GM12878 (cell line): ENCODE measurements around the gene CCDC149. TPM values are rescaled to one million over a fixed set of nuclear protein-coding genes. Genes with fewer than 3 reads are reported as not detected.

Source experiments
- ATAC-seq: fragments of 200-7000 bp; cut with Tn5 transposase; 3 replicates; pipeline ENCODE4 v1.9.1; 2020; ENCODE audit warnings: mild to moderate bottlenecking, moderate library complexity
- BruUV-seq: library from RNA; stranded (reverse); fragments of 400-500 nt; replicated peaks from 2 replicates; lab custom pipeline; 2021; lab: Mats Ljungman, UMichigan
- CTCF ChIA-PET: fragments of 300-600 bp; sonication (Branson Sonifier 250); formaldehyde crosslinking; extraction: SDS; loops from one replicate; lab custom pipeline; 2021; ENCODE audit warnings: inconsistent platforms; lab: Yijun Ruan, JAX
- POLR2A ChIA-PET: fragments of 350-600 bp; formaldehyde crosslinking; extraction: SDS; loops from one replicate; lab custom pipeline; 2021; ENCODE audit warnings: inconsistent platforms; lab: Charles Lee
- RAD21 ChIA-PET: fragments of 300-600 bp; sonication (Branson Sonifier 250); formaldehyde crosslinking; loops from one replicate; lab custom pipeline; 2023; ENCODE audit warnings: antibody characterized with exemption; ENCODE audit not compliant: unreplicated experiment; lab: Charles Lee
- SMC1A ChIA-PET: fragments of 300-600 bp; sonication (Branson Sonifier 250); formaldehyde crosslinking; loops from one replicate; lab custom pipeline; 2023; ENCODE audit not compliant: unreplicated experiment, uncharacterized antibody; lab: Charles Lee
- DNase-seq: peaks from one replicate; pipeline ENCODE4 v3.0.0-alpha.2; 2011; ENCODE audit warnings: low read depth, low spot score
- FAIRE-seq: peaks from 3 replicates; lab custom pipeline; 2011; peaks lifted over from hg19 to GRCh38; lab: Jason Lieb, UNC
- H2AFZ ChIP-seq: 2 replicates; pipeline ENCODE4 v1.6.0; 2011; ENCODE audit warnings: low read depth, low read length, control low read depth; ENCODE audit not compliant: control insufficient read depth
- H3K27ac ChIP-seq: 2 replicates; pipeline ENCODE4 v1.5.1; 2011; ENCODE audit warnings: control low read depth; ENCODE audit not compliant: control insufficient read depth, insufficient read depth
- H3K27me3 ChIP-seq, 2 experiments: replicated peaks in 1 of 2; 2 replicates each; pipeline versions ENCODE4 v1.6.0 to v1.6.1; 2011; ENCODE audit warnings: low read length in 1 of 2; ENCODE audit not compliant: control insufficient read depth in 2 of 2, insufficient read depth in 2 of 2
- H3K36me3 ChIP-seq, 2 experiments: 2 replicates each; pipeline ENCODE4 v1.5.1; 2011; ENCODE audit warnings: low read length in 1 of 2; ENCODE audit not compliant: control insufficient read depth in 2 of 2, insufficient read depth in 2 of 2
- H3K4me1 ChIP-seq: 2 replicates; pipeline ENCODE4 v1.6.1; 2011; ENCODE audit warnings: mild to moderate bottlenecking, low read length, moderate library complexity, mixed read lengths; ENCODE audit not compliant: control insufficient read depth, insufficient read depth
- H3K4me2 ChIP-seq: 2 replicates; pipeline ENCODE4 v1.6.0; 2011; ENCODE audit warnings: control low read depth; ENCODE audit not compliant: control insufficient read depth, insufficient read depth
- H3K4me3 ChIP-seq: fragments of 200-600 bp; sonication (generic); 2 replicates; pipeline ENCODE4 v1.5.1; 2016
- H3K79me2 ChIP-seq: 2 replicates; pipeline ENCODE4 v1.6.0; 2011; ENCODE audit warnings: low read length; ENCODE audit not compliant: control insufficient read depth, insufficient read depth
- H3K9ac ChIP-seq: 2 replicates; pipeline ENCODE4 v1.8.0; 2011; ENCODE audit warnings: low read length, control low read depth, mixed read lengths; ENCODE audit not compliant: control insufficient read depth, insufficient read depth
- H3K9me3 ChIP-seq: replicated peaks from 3 replicates; pipeline ENCODE4 v1.5.1; 2011; ENCODE audit warnings: mild to moderate bottlenecking, low read length; ENCODE audit not compliant: control insufficient read depth, insufficient read depth
- H4K20me1 ChIP-seq: 2 replicates; pipeline ENCODE4 v1.6.0; 2011; ENCODE audit not compliant: control insufficient read depth, insufficient read depth
- BRCA1 ChIP-seq: IDR thresholded peaks from 2 replicates; pipeline ENCODE4 v1.6.1; 2011; ENCODE audit warnings: low read depth, low read length, improper control_type of control experiment
- E2F4 ChIP-seq: IDR thresholded peaks from 2 replicates; pipeline ENCODE4 v1.6.1; 2012; ENCODE audit warnings: low read depth, low read length, improper control_type of control experiment
- EP300 ChIP-seq, 2 experiments: fragments of 150-350 bp in 1 of 2; IDR thresholded peaks; 2 replicates each; pipeline ENCODE4 v1.6.1; 2011 to 2012; ENCODE audit warnings: low read depth in 2 of 2, low read length in 2 of 2, borderline replicate concordance in 1 of 2, improper control_type of control experiment in 1 of 2, inconsistent platforms in 1 of 2; ENCODE audit not compliant: control insufficient read depth in 1 of 2
- HCFC1 ChIP-seq: fragments of 150-350 bp; IDR thresholded peaks from 2 replicates; pipeline ENCODE4 v1.6.1; 2014; ENCODE audit warnings: low read length
- HDAC2 ChIP-seq: fragments of 200-600 bp; sonication (generic); IDR thresholded peaks from 2 replicates; pipeline ENCODE4 v1.6.1; 2017
- HDGF ChIP-seq: fragments of 450-650 bp; IDR thresholded peaks from 2 replicates; pipeline ENCODE4 v1.6.1; 2016; ENCODE audit warnings: antibody characterized with exemption
- KDM1A ChIP-seq: fragments of 200-600 bp; sonication (generic); IDR thresholded peaks from 2 replicates; pipeline ENCODE4 v1.6.1; 2016; ENCODE audit warnings: borderline replicate concordance
- KLF5 ChIP-seq: fragments of 450-650 bp; IDR thresholded peaks from 2 replicates; pipeline ENCODE4 v1.6.1; 2014; ENCODE audit warnings: mild to moderate bottlenecking; ENCODE audit not compliant: partially characterized antibody
- NFYB ChIP-seq: IDR thresholded peaks from 2 replicates; pipeline ENCODE4 v1.6.1; 2011; ENCODE audit warnings: low read depth, mild to moderate bottlenecking, low read length, improper control_type of control experiment, moderate library complexity; ENCODE audit not compliant: insufficient read depth
- PAX5 ChIP-seq: IDR thresholded peaks from 2 replicates; pipeline ENCODE4 v1.6.1; 2011; ENCODE audit warnings: low read depth, low read length, borderline replicate concordance
- PRDM15 ChIP-seq: fragments of 450-650 bp; formaldehyde crosslinking; IDR thresholded peaks from 2 replicates; pipeline ENCODE4 v1.4.0; 2020; ENCODE audit warnings: mild to moderate bottlenecking, moderate library complexity
- SMARCA5 ChIP-seq: fragments of 450-650 bp; IDR thresholded peaks from 2 replicates; pipeline ENCODE4 v1.6.1; 2017; ENCODE audit warnings: mild to moderate bottlenecking
- SUZ12 ChIP-seq: fragments of 200-600 bp; sonication (generic); IDR thresholded peaks from one replicate; pipeline ENCODE4 v1.6.1; 2018; ENCODE audit warnings: antibody characterized with exemption, mild to moderate bottlenecking; ENCODE audit not compliant: unreplicated experiment
- ZNF207 ChIP-seq: fragments of 450-650 bp; IDR thresholded peaks from 2 replicates; pipeline ENCODE4 v1.6.1; 2014; ENCODE audit warnings: antibody characterized with exemption, mild to moderate bottlenecking, borderline replicate concordance
- ZNF217 ChIP-seq: fragments of 450-650 bp; IDR thresholded peaks from 2 replicates; pipeline ENCODE4 v1.6.1; 2017; ENCODE audit warnings: antibody characterized with exemption, mild to moderate bottlenecking
- ZNF274 ChIP-seq: IDR thresholded peaks from one replicate; pipeline ENCODE4 v1.8.0; 2011; ENCODE audit not compliant: insufficient read length, insufficient read depth
- ZZZ3 ChIP-seq: IDR thresholded peaks from 2 replicates; pipeline ENCODE4 v1.6.1; 2011; ENCODE audit warnings: low read depth; ENCODE audit not compliant: control insufficient read depth, insufficient read length
- WGBS: methylation state at CpG from one replicate; pipeline ENCODE4 v1.1.6; 2016; ENCODE audit warnings: low lambda C conversion rate; ENCODE audit not compliant: insufficient replicate concordance, insufficient coverage; ENCODE audit errors: missing lambda C conversion rate; 5-methylcytosine and 5-hydroxymethylcytosine counted together
- in situ Hi-C: fragments of 300-500 bp; cut with MboI; formaldehyde crosslinking; loops from 9 replicates; pipeline ENCODE4 v1.14.3; 2018; ENCODE audit warnings: mixed read lengths
- intact Hi-C: fragments of 100-400 bp; cut with micrococcal nuclease; formaldehyde crosslinking; loops from one replicate; pipeline ENCODE4 v1.14.2; 2022; ENCODE audit not compliant: unreplicated experiment
- polyA plus RNA-seq, 11 experiments: library from polyadenylated mRNA; depleted of rRNA in 4 of 11; unstranded in 6 of 11; stranded (reverse) in 5 of 11; fragments of >200 nt; fragmentation: Nextera tagmentation in 4 of 11; fragmentation: Illumina TruSeq in 1 of 11; extraction: Ambion mirVana in 4 of 11; extraction: Trizol in 1 of 11; gene quantifications; 1 replicate in 1 of 11; 2 replicates in 10 of 11; pipeline versions ENCODE4 v1.2.1 to v1.2.3, GENCODE V29; 2011 to 2016; ENCODE audit warnings: inconsistent platforms in 2 of 11, missing spikeins in 2 of 11, low read depth in 1 of 11
- total RNA-seq, 4 experiments: library from RNA; depleted of rRNA in 3 of 4; stranded (reverse); fragments of >200 nt in 3 of 4; fragmentation: Illumina TruSeq in 1 of 4; extraction: Trizol in 1 of 4; gene quantifications; 2 replicates each; pipeline versions ENCODE4 v1.2.1 to v1.2.3, GENCODE V29; 2013 to 2021
- TF ChIP-seq, protein P1 (sequence below): fragments of 450-650 bp; IDR thresholded peaks from 2 replicates; pipeline ENCODE4 v1.6.1; 2017; ENCODE audit warnings: mild to moderate bottlenecking, moderate library complexity

CCDC149 gene
- total and polyA plus RNA-seq, 10 of the 15 experiments (the other 5 are each of a cell fraction or from before 2014, with no cell fraction given): 0.03 to 0.04 (median 0.04) TPM; not detected in 7

DNA sequence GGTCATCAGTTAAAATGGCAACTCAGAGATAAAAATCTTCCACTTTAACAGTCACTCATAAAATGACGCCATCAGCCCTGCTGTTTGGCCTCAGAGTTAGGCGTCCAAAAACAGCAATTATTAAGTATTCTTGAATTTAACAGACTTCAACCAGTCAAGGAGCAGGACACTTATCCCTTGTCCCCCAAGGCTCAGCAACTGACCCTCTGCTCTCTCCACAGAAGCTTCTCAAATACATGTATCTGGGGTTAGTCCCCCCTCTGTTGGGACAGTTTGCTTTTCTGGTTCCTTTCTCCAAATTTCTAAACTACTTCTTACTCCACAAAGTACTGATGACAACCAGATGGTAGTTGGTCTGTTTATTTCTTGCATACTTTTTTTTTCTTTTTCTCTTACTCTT, 63.1 kb downstream of the CCDC149 start:
- H3K4me2 ChIP-seq: no peak overlapping the region
- ChIA-PET RAD21 (no interaction called here), CTCF (no interaction called here), POLR2A (no interaction called here), SMC1A (no interaction called here)
- no peak overlapping the region for H3K27ac ChIP-seq
- H3K4me1 ChIP-seq: no peaks in the 10 kb centered on the region
- ATAC-seq: no peak
- DNase-seq: no peak
- H3K9ac ChIP-seq: no peak overlapping the region
- H3K4me3 ChIP-seq: no peak overlapping the region
- no peaks in the 10 kb centered on the region for H3K9me3 ChIP-seq
- no peaks in the 10 kb centered on the region for H4K20me1 ChIP-seq
- WGBS: 18% methylated on average over 2 of the region's 2 CpGs
- no peak overlapping the region for H2AFZ ChIP-seq
- intact Hi-C loops (no loop called here), in situ Hi-C loops (no loop called here)
- no peaks in the 10 kb centered on the region for H3K36me3 ChIP-seq
- H3K27me3 ChIP-seq: no peaks in the 10 kb centered on the region
- no peaks in the 10 kb centered on the region for H3K79me2 ChIP-seq
- no TSS peak for BruUV-seq
- no peak for FAIRE-seq
- TF ChIP-seq HCFC1 (no peak), KLF5 (no peak), PAX5 (no peak), ZZZ3 (no peak), SUZ12 (no peak), ZNF207 (no peak), ZNF217 (no peak), HDGF (no peak), BRCA1 (no peak), HDAC2 (no peak), PRDM15 (CRISPR knock-in tag) (no peak), E2F4 (no peak), EP300 (IDR thresholded peaks at IDR 0.05; ENCODE audit: borderline replicate concordance in 1 of 2, control insufficient read depth in 1 of 2, low read depth in 2 of 2, low read length in 2 of 2) (no peak), ZNF274 (no peak), KDM1A (no peak), SMARCA5 (no peak), NFYB (no peak)
- TF ChIP-seq, protein P1, sequence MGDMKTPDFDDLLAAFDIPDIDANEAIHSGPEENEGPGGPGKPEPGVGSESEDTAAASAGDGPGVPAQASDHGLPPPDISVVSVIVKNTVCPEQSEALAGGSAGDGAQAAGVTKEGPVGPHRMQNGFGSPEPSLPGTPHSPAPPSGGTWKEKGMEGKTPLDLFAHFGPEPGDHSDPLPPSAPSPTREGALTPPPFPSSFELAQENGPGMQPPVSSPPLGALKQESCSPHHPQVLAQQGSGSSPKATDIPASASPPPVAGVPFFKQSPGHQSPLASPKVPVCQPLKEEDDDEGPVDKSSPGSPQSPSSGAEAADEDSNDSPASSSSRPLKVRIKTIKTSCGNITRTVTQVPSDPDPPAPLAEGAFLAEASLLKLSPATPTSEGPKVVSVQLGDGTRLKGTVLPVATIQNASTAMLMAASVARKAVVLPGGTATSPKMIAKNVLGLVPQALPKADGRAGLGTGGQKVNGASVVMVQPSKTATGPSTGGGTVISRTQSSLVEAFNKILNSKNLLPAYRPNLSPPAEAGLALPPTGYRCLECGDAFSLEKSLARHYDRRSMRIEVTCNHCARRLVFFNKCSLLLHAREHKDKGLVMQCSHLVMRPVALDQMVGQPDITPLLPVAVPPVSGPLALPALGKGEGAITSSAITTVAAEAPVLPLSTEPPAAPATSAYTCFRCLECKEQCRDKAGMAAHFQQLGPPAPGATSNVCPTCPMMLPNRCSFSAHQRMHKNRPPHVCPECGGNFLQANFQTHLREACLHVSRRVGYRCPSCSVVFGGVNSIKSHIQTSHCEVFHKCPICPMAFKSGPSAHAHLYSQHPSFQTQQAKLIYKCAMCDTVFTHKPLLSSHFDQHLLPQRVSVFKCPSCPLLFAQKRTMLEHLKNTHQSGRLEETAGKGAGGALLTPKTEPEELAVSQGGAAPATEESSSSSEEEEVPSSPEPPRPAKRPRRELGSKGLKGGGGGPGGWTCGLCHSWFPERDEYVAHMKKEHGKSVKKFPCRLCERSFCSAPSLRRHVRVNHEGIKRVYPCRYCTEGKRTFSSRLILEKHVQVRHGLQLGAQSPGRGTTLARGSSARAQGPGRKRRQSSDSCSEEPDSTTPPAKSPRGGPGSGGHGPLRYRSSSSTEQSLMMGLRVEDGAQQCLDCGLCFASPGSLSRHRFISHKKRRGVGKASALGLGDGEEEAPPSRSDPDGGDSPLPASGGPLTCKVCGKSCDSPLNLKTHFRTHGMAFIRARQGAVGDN: no peak
